ENCODE data around the gene DDX5.

The DDX5 gene

DNA sequence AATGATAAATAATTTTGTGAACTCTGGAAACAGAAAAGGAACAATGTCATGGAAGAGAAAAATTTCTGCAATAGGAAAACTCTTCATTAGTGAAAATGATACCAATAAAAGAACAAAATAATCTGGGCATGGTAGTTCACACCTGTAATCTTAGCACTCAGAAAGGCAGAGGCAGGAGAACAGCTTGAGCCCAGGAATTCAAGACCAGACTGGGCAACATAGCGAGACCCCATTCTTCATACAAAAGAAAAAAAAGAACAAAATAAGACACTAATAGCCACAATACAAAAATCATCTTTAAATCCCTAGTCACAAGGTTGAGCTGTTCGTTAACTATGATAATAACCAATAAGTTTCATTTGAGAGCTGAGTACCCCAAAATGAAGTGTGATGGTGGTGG, 17.8 kb downstream of the DDX5 start:
- Histone ChIP-seq H3K27ac (ENCODE audit: insufficient read depth in 1 of 2, low read depth in 1 of 2, low read length in 2 of 2, poor library complexity in 1 of 2, severe bottlenecking in 2 of 2) (no peak overlapping the region), H3K27me3 (replicated peaks in 2 of 5; ENCODE audit: control insufficient read depth in 4 of 5, insufficient read depth in 5 of 5, low read length in 4 of 5) (no peaks in the 10 kb centered on the region), H3K4me1 (ENCODE audit: control extremely low read depth in 1 of 4, control insufficient read depth in 4 of 4, insufficient read depth in 4 of 4, low read length in 3 of 4) (peaks cover 0 to 4% (median under 1%) of the 10 kb centered on the region in 4 experiments), H3K4me3 (ENCODE audit: control insufficient read depth in 1 of 7, extremely low read depth in 1 of 7, insufficient read depth in 4 of 7, low read depth in 2 of 7, low read length in 6 of 7) (no peak overlapping the region), H3K9me3 (ENCODE audit: control extremely low read depth in 1 of 5, control insufficient read depth in 4 of 5, insufficient read depth in 2 of 5, low read depth in 1 of 5, low read length in 4 of 5) (no peaks in the 10 kb centered on the region), H3K36me3 (ENCODE audit: control insufficient read depth in 4 of 4, insufficient read depth in 4 of 4, low read length in 3 of 4) (peaks cover 34 to 80% (median 59%) of the 10 kb centered on the region in 4 experiments)
- ChIA-PET CTCF (interaction anchor here (0.8 to 13.1 kb wide), 3 partner anchors 19 to 66 kb away, joined by 3 to 261 read pairs (median 5); no protein-coding TSS in a partner anchor), POLR2A (no interaction called here)
- no CpG with 5 or more reads among the region's 2 CpGs for WGBS (ENCODE audit: insufficient coverage)
- DNase-seq, result no peak

GRCh38 chr17:64484380-64484779, 21.7 kb downstream of the DDX5 start:
- peaks cover 21 to 71% (median 51%) of the 10 kb centered on the region in 4 experiments for H3K36me3 ChIP-seq (ENCODE audit: control insufficient read depth in 4 of 4, insufficient read depth in 4 of 4, low read length in 3 of 4)
- 100% methylated on average over 1 of the region's 3 CpGs for WGBS (ENCODE audit: insufficient coverage)

DNA sequence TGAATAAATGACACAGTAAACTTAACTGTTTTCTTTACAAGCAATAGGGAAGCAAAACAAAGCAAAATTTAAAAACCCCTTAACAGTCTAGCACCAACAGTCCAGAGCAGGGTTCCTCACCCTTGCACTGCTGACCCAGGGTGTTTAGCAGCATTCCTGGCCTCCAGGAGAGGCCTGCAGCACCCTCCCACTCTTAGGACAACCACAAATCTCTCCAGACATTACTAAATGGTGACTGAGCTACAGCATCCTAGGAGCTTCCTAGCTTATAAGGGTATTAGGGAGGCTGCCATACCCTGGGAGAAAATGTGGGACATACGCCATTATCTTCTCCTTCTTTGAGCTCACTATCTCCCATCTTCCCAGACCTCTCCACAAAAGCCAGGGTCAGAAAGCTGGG, 25.1 kb downstream of the DDX5 start:
- Histone ChIP-seq H3K4me3 (ENCODE audit: control insufficient read depth in 1 of 7, extremely low read depth in 1 of 7, insufficient read depth in 4 of 7, low read depth in 2 of 7, low read length in 6 of 7) (no peak overlapping the region), H3K27ac (ENCODE audit: insufficient read depth in 1 of 2, low read depth in 1 of 2, low read length in 2 of 2, poor library complexity in 1 of 2, severe bottlenecking in 2 of 2) (no peak overlapping the region), H3K4me1 (ENCODE audit: control extremely low read depth in 1 of 4, control insufficient read depth in 4 of 4, insufficient read depth in 4 of 4, low read length in 3 of 4) (no peaks in the 10 kb centered on the region), H3K27me3 (replicated peaks in 2 of 5; ENCODE audit: control insufficient read depth in 4 of 5, insufficient read depth in 5 of 5, low read length in 4 of 5) (no peaks in the 10 kb centered on the region), H3K9me3 (ENCODE audit: control extremely low read depth in 1 of 5, control insufficient read depth in 4 of 5, insufficient read depth in 2 of 5, low read depth in 1 of 5, low read length in 4 of 5) (no peaks in the 10 kb centered on the region), H3K36me3 (ENCODE audit: control insufficient read depth in 4 of 4, insufficient read depth in 4 of 4, low read length in 3 of 4) (peaks cover 15 to 63% (median 40%) of the 10 kb centered on the region in 4 experiments)
- ChIA-PET POLR2A (interaction anchor here (1.5 kb wide), 1 partner anchor 39 kb away, joined by 3 read pairs; no protein-coding TSS in a partner anchor), CTCF (interaction anchor here (1.1 to 6.8 kb wide), 2 partner anchors 52 to 60 kb away, joined by 4 to 47 read pairs; no protein-coding TSS in a partner anchor)
- 90% methylated on average over 1 of the region's 1 CpG for WGBS (ENCODE audit: insufficient coverage)
- no peak for DNase-seq

More at GRCh38 chr17:64484380-64484779, 21.7 kb downstream of the DDX5 start:
- Histone ChIP-seq H3K27me3 (replicated peaks in 2 of 5; ENCODE audit: control insufficient read depth in 4 of 5, insufficient read depth in 5 of 5, low read length in 4 of 5) (no peaks in the 10 kb centered on the region), H3K4me3 (ENCODE audit: control insufficient read depth in 1 of 7, extremely low read depth in 1 of 7, insufficient read depth in 4 of 7, low read depth in 2 of 7, low read length in 6 of 7) (no peak overlapping the region), H3K27ac (ENCODE audit: insufficient read depth in 1 of 2, low read depth in 1 of 2, low read length in 2 of 2, poor library complexity in 1 of 2, severe bottlenecking in 2 of 2) (no peak overlapping the region), H3K4me1 (ENCODE audit: control extremely low read depth in 1 of 4, control insufficient read depth in 4 of 4, insufficient read depth in 4 of 4, low read length in 3 of 4) (no peaks in the 10 kb centered on the region), H3K9me3 (ENCODE audit: control extremely low read depth in 1 of 5, control insufficient read depth in 4 of 5, insufficient read depth in 2 of 5, low read depth in 1 of 5, low read length in 4 of 5) (no peaks in the 10 kb centered on the region)
- POLR2A ChIA-PET, result interaction anchor here (0.5 kb wide), 1 partner anchor 48 kb away, joined by 3 read pairs; no protein-coding TSS in a partner anchor
- DNase-seq, result no peak
- CTCF ChIA-PET, result interaction anchor here (0.8 to 6.8 kb wide), 5 partner anchors 10 to 165 kb away, joined by 3 to 47 read pairs (median 3); no protein-coding TSS in a partner anchor

GRCh38 chr17:64477849-64478248, 28.2 kb downstream of the DDX5 start:
- CTCF ChIA-PET, result interaction anchor here (1.2 to 2.5 kb wide), 5 partner anchors 14 to 59 kb away, joined by 3 to 14 read pairs (median 6); no protein-coding TSS in a partner anchor
- POLR2A ChIA-PET, result interaction anchor here (0.6 kb wide), 1 partner anchor 59 kb away, joined by 4 read pairs; no protein-coding TSS in a partner anchor

GRCh38 chr17:64472564-64472963, 33.5 kb downstream of the DDX5 start:
- 100% methylated on average over 1 of the region's 2 CpGs for WGBS (ENCODE audit: insufficient coverage)
- H3K4me1 ChIP-seq (ENCODE audit: control extremely low read depth in 1 of 4, control insufficient read depth in 4 of 4, insufficient read depth in 4 of 4, low read length in 3 of 4), result no peaks in the 10 kb centered on the region
- H3K9me3 ChIP-seq (ENCODE audit: control extremely low read depth in 1 of 5, control insufficient read depth in 4 of 5, insufficient read depth in 2 of 5, low read depth in 1 of 5, low read length in 4 of 5), result no peaks in the 10 kb centered on the region
- CTCF ChIA-PET, result interaction anchor here (0.7 kb wide), 1 partner anchor 18 kb away, joined by 3 read pairs; no protein-coding TSS in a partner anchor
- no peaks in the 10 kb centered on the region for H3K27me3 ChIP-seq (replicated peaks in 2 of 5; ENCODE audit: control insufficient read depth in 4 of 5, insufficient read depth in 5 of 5, low read length in 4 of 5)
- peaks cover 0 to 27% (median 3%) of the 10 kb centered on the region in 4 experiments for H3K36me3 ChIP-seq (ENCODE audit: control insufficient read depth in 4 of 4, insufficient read depth in 4 of 4, low read length in 3 of 4)
- H3K27ac ChIP-seq (ENCODE audit: insufficient read depth in 1 of 2, low read depth in 1 of 2, low read length in 2 of 2, poor library complexity in 1 of 2, severe bottlenecking in 2 of 2), result no peak overlapping the region
- POLR2A ChIA-PET, result no interaction called here
- H3K4me3 ChIP-seq (ENCODE audit: control insufficient read depth in 1 of 7, extremely low read depth in 1 of 7, insufficient read depth in 4 of 7, low read depth in 2 of 7, low read length in 6 of 7), result no peak overlapping the region
- DNase-seq, result no peak

More at GRCh38 chr17:64477849-64478248, 28.2 kb downstream of the DDX5 start:
- no peak for DNase-seq
- no peak overlapping the region for H3K4me3 ChIP-seq (ENCODE audit: control insufficient read depth in 1 of 7, extremely low read depth in 1 of 7, insufficient read depth in 4 of 7, low read depth in 2 of 7, low read length in 6 of 7)
- no peaks in the 10 kb centered on the region for H3K27me3 ChIP-seq (replicated peaks in 2 of 5; ENCODE audit: control insufficient read depth in 4 of 5, insufficient read depth in 5 of 5, low read length in 4 of 5)
- no peaks in the 10 kb centered on the region for H3K4me1 ChIP-seq (ENCODE audit: control extremely low read depth in 1 of 4, control insufficient read depth in 4 of 4, insufficient read depth in 4 of 4, low read length in 3 of 4)
- H3K27ac ChIP-seq (ENCODE audit: insufficient read depth in 1 of 2, low read depth in 1 of 2, low read length in 2 of 2, poor library complexity in 1 of 2, severe bottlenecking in 2 of 2), result no peak overlapping the region
- H3K36me3 ChIP-seq (ENCODE audit: control insufficient read depth in 4 of 4, insufficient read depth in 4 of 4, low read length in 3 of 4), result peaks cover 7 to 35% (median 20%) of the 10 kb centered on the region in 4 experiments
- no CpG with 5 or more reads among the region's 1 CpG for WGBS (ENCODE audit: insufficient coverage)
- H3K9me3 ChIP-seq (ENCODE audit: control extremely low read depth in 1 of 5, control insufficient read depth in 4 of 5, insufficient read depth in 2 of 5, low read depth in 1 of 5, low read length in 4 of 5), result no peaks in the 10 kb centered on the region

DNA sequence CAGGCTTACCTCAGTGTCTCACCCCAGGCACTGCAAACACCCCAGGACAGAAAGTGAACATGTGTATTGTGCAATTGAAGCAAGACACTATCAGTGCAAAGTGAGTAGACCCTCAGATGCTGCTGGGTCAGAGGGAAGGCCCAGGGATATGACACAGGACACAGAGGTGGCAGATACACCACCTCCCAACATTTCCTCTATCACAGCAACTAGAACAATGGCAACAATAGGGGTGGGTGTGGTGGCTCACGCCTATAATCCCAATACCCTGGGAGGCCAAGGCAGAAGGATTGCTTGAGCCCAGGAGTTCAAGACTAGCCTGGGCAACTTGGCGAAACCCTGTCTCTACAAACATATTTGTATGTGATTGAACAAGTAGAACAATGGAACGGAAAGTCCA, 34.6 kb downstream of the DDX5 start:
- POLR2A ChIA-PET, result no interaction called here
- Histone ChIP-seq H3K27ac (ENCODE audit: insufficient read depth in 1 of 2, low read depth in 1 of 2, low read length in 2 of 2, poor library complexity in 1 of 2, severe bottlenecking in 2 of 2) (no peak overlapping the region), H3K27me3 (replicated peaks in 2 of 5; ENCODE audit: control insufficient read depth in 4 of 5, insufficient read depth in 5 of 5, low read length in 4 of 5) (no peaks in the 10 kb centered on the region), H3K4me1 (ENCODE audit: control extremely low read depth in 1 of 4, control insufficient read depth in 4 of 4, insufficient read depth in 4 of 4, low read length in 3 of 4) (no peaks in the 10 kb centered on the region), H3K9me3 (ENCODE audit: control extremely low read depth in 1 of 5, control insufficient read depth in 4 of 5, insufficient read depth in 2 of 5, low read depth in 1 of 5, low read length in 4 of 5) (no peaks in the 10 kb centered on the region), H3K4me3 (ENCODE audit: control insufficient read depth in 1 of 7, extremely low read depth in 1 of 7, insufficient read depth in 4 of 7, low read depth in 2 of 7, low read length in 6 of 7) (no peak overlapping the region), H3K36me3 (ENCODE audit: control insufficient read depth in 4 of 4, insufficient read depth in 4 of 4, low read length in 3 of 4) (peaks cover 0 to 25% (median 0%) of the 10 kb centered on the region in 4 experiments)
- WGBS (ENCODE audit: insufficient coverage), result 100% methylated on average over 1 of the region's 3 CpGs
- DNase-seq, result no peak
- CTCF ChIA-PET, result interaction anchor here (2.7 kb wide), 1 partner anchor 16 kb away, joined by 5 read pairs; no protein-coding TSS in a partner anchor

- ChIA-PET CTCF (interaction anchor here (1.0 to 2.7 kb wide), 3 partner anchors 15 to 49 kb away, joined by 3 to 5 read pairs (median 3); no protein-coding TSS in a partner anchor), POLR2A (no interaction called here)
- H3K36me3 ChIP-seq (ENCODE audit: control insufficient read depth in 4 of 4, insufficient read depth in 4 of 4, low read length in 3 of 4), result peaks cover 0 to 27% (median under 1%) of the 10 kb centered on the region in 4 experiments
- H3K27ac ChIP-seq (ENCODE audit: insufficient read depth in 1 of 2, low read depth in 1 of 2, low read length in 2 of 2, poor library complexity in 1 of 2, severe bottlenecking in 2 of 2), result no peak overlapping the region
- no peaks in the 10 kb centered on the region for H3K27me3 ChIP-seq (replicated peaks in 2 of 5; ENCODE audit: control insufficient read depth in 4 of 5, insufficient read depth in 5 of 5, low read length in 4 of 5)
- 90% methylated on average over 2 of the region's 4 CpGs for WGBS (ENCODE audit: insufficient coverage)
- DNase-seq, result no peak
- H3K4me3 ChIP-seq (ENCODE audit: control insufficient read depth in 1 of 7, extremely low read depth in 1 of 7, insufficient read depth in 4 of 7, low read depth in 2 of 7, low read length in 6 of 7), result no peak overlapping the region
- H3K9me3 ChIP-seq (ENCODE audit: control extremely low read depth in 1 of 5, control insufficient read depth in 4 of 5, insufficient read depth in 2 of 5, low read depth in 1 of 5, low read length in 4 of 5), result no peaks in the 10 kb centered on the region
- no peaks in the 10 kb centered on the region for H3K4me1 ChIP-seq (ENCODE audit: control extremely low read depth in 1 of 4, control insufficient read depth in 4 of 4, insufficient read depth in 4 of 4, low read length in 3 of 4)
These were observed 35.5 kb downstream of the DDX5 start for GRCh38 chr17:64470625-64471024.

All from common myeloid progenitor, CD34-positive (primary cell).